Medulla oblongata (tissue), 1 donor: ENCODE measurements around the gene TTC1.

Experiments used
- DNase-seq: peaks from one replicate; pipeline ENCODE4 v3.0.0-alpha.2; 2015; ENCODE audit errors: extremely low spot score

Gene TTC1

GRCh38 chr5:160087199-160087598 is 78.3 kb downstream of the TTC1 start:
- DNase-seq = no peak

- DNase-seq = no peak
These were observed 79.9 kb downstream of the TTC1 start for GRCh38 chr5:160088805-160089204.

GRCh38 chr5:160089531-160089930 is 80.6 kb downstream of the TTC1 start:
- DNase-seq = no peak

DNA sequence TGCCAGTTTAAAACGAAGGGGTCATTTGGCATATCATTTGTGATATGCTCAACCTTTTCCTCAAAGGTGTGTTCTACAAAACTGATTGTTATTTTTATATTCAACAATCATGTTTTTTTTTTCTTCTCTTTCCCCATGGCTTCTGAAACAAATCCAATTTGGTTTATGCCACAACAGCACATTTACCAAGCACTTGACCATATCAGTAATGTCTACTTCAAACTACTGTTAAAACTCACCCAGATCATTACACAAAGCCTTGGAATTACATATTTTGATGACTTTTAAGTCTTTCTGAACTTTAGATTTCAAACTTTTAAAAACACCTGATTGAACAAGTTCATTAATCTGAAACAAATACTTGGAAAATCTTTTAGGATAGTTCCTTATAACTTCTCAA is 81.1 kb downstream of the TTC1 start:
- no peak for DNase-seq

GRCh38 chr5:160092514-160092913 is 83.6 kb downstream of the TTC1 start:
- DNase-seq = no peak

GRCh38 chr5:160092960-160093707 is 84.2 kb downstream of the TTC1 start:
- no peak for DNase-seq

- DNase-seq = no peak
These were observed 87.2 kb downstream of the TTC1 start for GRCh38 chr5:160096178-160096577.

DNA sequence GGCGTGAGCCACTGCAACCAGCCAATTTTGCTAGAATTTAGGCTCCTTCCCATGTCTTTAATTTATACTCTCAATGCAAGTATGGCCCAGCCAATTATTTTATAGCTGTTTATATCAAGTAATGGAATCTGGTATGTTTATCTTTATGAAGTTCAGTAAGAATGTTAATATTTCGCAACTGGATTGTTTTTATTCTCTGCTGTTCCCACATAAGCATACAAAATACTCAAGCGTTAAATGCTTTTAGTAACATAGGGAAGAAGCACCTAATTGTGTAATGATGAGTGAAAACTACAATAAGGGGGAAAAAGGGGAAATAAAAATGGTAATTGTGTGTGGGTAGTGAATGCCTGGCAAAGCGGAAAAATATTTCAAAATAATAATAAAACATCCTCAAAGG is 89.1 kb downstream of the TTC1 start:
- no peak for DNase-seq

- no peak for DNase-seq
These were observed 96.9 kb downstream of the TTC1 start for GRCh38 chr5:160105686-160106360.

- DNase-seq = peak; percentile 41
These were observed 99.2 kb downstream of the TTC1 start for GRCh38 chr5:160108124-160108523.
